NCI-H128 (cell line): ENCODE results near the gene EPGN.
"Not testable (repeated sequence)": the region's sequence is repeated elsewhere in the genome, so short reads cannot be mapped to it uniquely, and the experiment has no call there.

ENCODE experiments used
- DNase-seq: peaks from one replicate; lab custom pipeline; 2025; ENCODE audit not compliant: unreplicated experiment; lab: John Stamatoyannopoulos, UW

EPGN gene

GRCh38 chr4:74335341-74336021 is 27.2 kb downstream of the EPGN start:
- no peak for DNase-seq

GRCh38 chr4:74338792-74339333 is 30.6 kb downstream of the EPGN start:
- DNase-seq = no peak

DNA sequence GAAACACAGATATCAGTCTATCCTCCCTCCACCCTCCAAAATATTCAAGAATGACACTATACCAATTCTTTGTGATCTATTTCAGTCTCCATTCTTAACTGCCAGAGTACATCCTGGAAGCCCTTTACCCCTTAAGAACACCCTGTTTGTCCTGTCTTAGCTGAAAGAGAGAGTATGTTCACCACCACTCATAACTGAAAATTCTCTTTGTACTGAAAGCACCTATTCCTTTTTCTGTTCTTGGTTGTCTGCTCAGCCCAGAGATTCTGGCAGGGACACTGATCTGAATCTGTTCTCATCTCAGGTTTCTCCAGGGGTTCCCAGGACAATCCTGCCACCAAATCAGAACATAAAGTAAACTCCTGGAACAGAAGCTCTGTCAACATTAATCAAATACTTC is 31.2 kb downstream of the EPGN start:
- DNase-seq = no peak

- not testable (repeated sequence) for DNase-seq
Observed at GRCh38 chr4:74340421-74340820, 32.2 kb downstream of the EPGN start.

DNA sequence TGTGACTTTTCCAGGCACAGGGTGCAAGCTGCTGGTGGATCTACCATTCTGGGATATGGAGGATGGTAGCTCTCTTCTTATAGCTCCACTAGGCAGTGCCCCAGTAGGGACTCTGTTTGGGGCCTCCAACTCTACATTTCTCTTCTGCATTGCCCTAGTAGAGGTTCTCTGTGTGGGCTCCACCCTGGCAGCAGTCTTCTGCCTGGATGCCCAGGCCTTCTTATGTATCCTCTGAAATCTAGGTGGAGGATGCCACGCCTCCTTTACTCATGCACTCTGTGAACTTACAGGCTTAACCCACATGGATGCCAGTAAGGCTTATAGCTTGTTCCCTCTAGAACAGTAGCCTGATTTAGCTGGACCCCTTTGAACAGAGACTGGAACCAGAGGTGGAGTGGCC is 35.8 kb downstream of the EPGN start:
- no peak for DNase-seq

DNA sequence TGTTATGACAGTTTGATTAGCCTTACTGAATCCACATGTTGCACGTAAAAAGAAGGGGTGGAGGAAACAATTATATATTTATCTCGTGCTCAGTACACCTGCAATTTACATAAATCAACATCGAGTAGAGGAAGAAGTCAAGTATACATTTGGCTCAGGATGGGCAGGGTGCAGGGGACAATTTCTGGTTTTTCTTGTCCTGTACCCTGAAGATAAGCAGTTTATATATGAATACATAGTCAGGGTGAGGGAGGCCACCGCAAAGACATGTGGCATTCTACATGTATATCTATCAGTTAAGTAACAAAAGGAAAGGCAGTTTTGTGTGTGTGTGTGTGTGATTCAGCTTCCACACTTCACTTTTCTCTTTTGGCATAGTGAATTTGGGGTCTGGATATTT is 45.6 kb downstream of the EPGN start:
- no peak for DNase-seq

GRCh38 chr4:74357965-74358364 is 49.7 kb downstream of the EPGN start:
- no peak for DNase-seq

DNA sequence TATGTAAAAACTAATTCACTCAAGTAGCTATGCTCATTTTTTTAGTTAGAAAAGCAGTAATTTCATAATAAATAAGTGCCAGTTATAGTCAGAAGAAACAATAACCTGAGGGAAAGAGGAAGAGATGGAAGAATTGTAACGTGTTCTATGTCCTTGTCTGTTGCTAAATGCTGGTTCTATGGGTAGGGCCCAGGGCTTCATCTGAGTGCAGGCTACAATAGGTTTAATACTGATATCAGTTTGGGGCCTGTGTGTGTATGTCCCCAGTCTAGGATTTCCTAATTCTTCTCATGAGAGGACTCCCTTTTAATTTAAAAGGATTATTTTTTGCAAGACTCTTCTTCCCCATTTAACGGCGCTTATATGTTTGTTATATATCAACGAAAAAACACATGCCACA is 53.4 kb downstream of the EPGN start:
- no peak for DNase-seq

DNA sequence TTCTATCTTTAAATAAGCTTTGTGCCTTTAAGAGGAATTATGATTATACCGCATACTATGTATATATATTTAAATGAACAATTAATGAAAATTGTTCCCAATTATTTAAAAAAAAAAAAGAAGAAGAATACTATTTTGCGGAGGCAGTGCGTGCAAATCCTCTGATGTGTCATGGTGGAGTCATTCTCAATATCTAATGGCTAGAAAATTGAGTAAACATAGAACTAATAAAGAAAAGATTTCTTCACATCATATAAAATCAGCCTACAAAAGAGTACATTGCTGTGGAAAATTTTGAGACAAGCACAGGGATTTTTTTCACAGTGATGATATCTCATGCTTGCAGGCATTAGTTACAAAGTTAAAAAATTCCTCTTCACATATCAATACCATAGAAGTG is 54.1 kb downstream of the EPGN start:
- DNase-seq = no peak

DNA sequence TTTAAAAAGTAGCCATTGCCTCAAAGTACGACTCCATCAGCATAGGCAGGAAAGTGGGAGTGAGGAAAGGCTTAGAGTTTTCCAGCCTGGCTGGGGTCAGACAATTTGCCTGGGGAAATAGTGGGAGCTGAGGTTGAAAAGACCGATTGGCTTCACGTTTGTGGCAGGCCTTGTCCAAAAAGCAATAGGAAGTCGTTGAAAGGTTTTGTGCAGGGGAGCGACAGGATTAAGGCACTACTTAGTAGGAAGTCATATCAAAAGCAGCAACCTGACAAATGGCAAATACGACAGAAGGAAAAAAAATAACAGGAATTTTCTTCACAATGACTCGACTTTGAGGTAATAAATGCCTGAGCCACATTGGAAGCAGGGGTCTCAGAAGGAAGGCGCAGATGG is 56.0 kb downstream of the EPGN start:
- no peak for DNase-seq

GRCh38 chr4:74364652-74365491 is 56.6 kb downstream of the EPGN start, which contains the start of gene EREG:
TSS of gene EREG (plus strand) at chr4:74365145. CDS start at chr4:74365309, 164 bp downstream.
- no peak for DNase-seq

- DNase-seq = no peak
Observed at GRCh38 chr4:74365761-74366160, 57.5 kb downstream of the EPGN start.
